Activated T-cell treated with anti-CD3 and anti-CD28 coated beads, Interleukin-2, amount 50 U/mL, for 24 hours (primary cell): ENCODE data around the gene NDFIP2.

Source experiments
- DNase-seq: peaks from one replicate; pipeline ENCODE4 v3.0.0-alpha.2; 2020
- H3K27ac Mint-ChIP-seq: 2 replicates; pipeline ENCODE4 v1.8.0; 2020; ENCODE audit warnings: mild to moderate bottlenecking, mixed read lengths
- H3K27me3 Mint-ChIP-seq: 2 replicates; pipeline ENCODE4 v1.8.0; 2020; ENCODE audit warnings: mixed read lengths
- H3K36me3 Mint-ChIP-seq: 2 replicates; pipeline ENCODE4 v1.8.0; 2020; ENCODE audit warnings: low read depth, mixed read lengths
- H3K4me1 Mint-ChIP-seq: 2 replicates; pipeline ENCODE4 v1.8.0; 2020; ENCODE audit warnings: low read depth, mixed read lengths
- H3K4me3 Mint-ChIP-seq: 2 replicates; pipeline ENCODE4 v1.8.0; 2020; ENCODE audit warnings: mild to moderate bottlenecking, moderate library complexity, mixed read lengths
- H3K9me3 Mint-ChIP-seq: 2 replicates; pipeline ENCODE4 v1.8.0; 2020; ENCODE audit warnings: mixed read lengths

Gene NDFIP2, protein sequence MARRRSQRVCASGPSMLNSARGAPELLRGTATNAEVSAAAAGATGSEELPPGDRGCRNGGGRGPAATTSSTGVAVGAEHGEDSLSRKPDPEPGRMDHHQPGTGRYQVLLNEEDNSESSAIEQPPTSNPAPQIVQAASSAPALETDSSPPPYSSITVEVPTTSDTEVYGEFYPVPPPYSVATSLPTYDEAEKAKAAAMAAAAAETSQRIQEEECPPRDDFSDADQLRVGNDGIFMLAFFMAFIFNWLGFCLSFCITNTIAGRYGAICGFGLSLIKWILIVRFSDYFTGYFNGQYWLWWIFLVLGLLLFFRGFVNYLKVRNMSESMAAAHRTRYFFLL

DNA sequence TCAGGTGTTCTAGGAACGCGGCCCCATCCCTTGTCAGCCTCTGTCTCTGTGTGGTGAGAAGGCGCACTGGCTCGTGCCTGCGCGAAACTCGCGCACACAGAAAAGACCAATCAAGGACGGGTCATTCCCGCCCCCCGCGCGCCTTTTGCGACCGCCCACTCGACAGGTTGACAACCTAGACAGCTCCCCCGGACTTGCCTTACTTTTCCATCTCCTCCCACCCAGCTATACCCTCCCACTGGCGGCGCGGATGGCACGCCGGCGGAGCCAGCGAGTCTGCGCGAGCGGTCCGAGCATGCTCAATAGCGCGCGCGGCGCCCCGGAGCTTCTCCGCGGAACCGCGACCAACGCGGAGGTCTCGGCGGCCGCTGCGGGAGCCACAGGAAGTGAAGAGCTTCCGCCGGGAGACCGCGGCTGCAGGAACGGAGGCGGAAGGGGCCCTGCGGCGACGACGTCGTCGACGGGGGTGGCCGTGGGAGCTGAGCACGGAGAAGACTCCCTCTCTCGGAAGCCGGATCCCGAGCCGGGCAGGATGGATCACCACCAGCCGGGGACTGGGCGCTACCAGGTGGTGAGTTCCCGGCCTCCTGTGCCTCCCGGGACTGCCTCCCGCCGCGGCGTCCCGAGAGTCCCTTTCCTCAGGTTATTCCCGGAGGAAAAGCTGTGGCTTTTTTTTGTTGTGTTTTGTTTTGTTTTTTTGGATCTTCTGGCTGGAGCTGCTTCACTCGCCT is at the start of gene NDFIP2:
NDFIP2 (plus strand) TSS at position 202 of the 731 bp plus-strand sequence; CDS start at position 251, 49 bp downstream.
- peak; percentile 95 for DNase-seq
- peaks cover 42% of the 10 kb centered on the region for H3K36me3 Mint-ChIP-seq
- H3K4me3 Mint-ChIP-seq: peak within 1 kb of the TSS; percentile 86
- H3K9me3 Mint-ChIP-seq: no peaks in the 10 kb centered on the region
- peak within 1 kb of the TSS; percentile 97 for H3K27ac Mint-ChIP-seq
- H3K4me1 Mint-ChIP-seq: peaks cover 68% of the 10 kb centered on the region
- no peaks in the 10 kb centered on the region for H3K27me3 Mint-ChIP-seq

- Mint-ChIP-seq H3K36me3 (no peaks in the 10 kb centered on the region), H3K9me3 (no peaks in the 10 kb centered on the region), H3K4me1 (peaks cover 39% of the 10 kb centered on the region), H3K4me3 (no peak overlapping the region), H3K27ac (no peak overlapping the region), H3K27me3 (no peaks in the 10 kb centered on the region)
- DNase-seq: no peak
Observed at GRCh38 chr13:79432086-79432485, 48.9 kb upstream of the NDFIP2 start.

DNA sequence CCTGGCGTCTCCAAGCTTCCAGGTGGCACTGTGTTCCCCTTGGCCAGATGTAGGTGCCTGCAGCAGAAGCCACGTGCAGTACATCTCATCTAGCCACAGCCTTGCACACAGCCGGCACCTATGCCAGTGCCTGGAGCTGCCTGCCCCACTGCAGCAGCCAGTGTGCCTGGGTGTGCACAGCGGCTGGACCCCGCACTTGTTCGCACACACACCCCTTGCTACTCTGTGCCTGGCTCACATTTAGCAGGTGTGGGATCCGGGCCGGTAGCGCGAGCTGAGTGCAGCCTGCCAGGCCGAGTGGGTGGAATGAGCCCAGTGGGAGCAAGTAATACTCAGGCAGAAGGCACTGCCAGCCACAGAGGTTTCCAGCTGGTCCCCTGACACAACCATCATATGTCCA is 48.0 kb upstream of the NDFIP2 start:
- DNase-seq: no peak
- Mint-ChIP-seq H3K36me3 (no peaks in the 10 kb centered on the region), H3K9me3 (no peaks in the 10 kb centered on the region), H3K27me3 (no peaks in the 10 kb centered on the region), H3K4me1 (peaks cover 35% of the 10 kb centered on the region), H3K27ac (no peak overlapping the region), H3K4me3 (no peak overlapping the region)

GRCh38 chr13:79434556-79434955 is 46.4 kb upstream of the NDFIP2 start:
- DNase-seq: no peak
- H3K9me3 Mint-ChIP-seq: no peaks in the 10 kb centered on the region

GRCh38 chr13:79435561-79435990 is 45.4 kb upstream of the NDFIP2 start:
- H3K27ac Mint-ChIP-seq: peak overlapping the region; percentile 24
- H3K4me3 Mint-ChIP-seq: no peak overlapping the region
- no peak for DNase-seq
- no peaks in the 10 kb centered on the region for H3K9me3 Mint-ChIP-seq
- no peaks in the 10 kb centered on the region for H3K27me3 Mint-ChIP-seq
- H3K4me1 Mint-ChIP-seq: peaks cover 18% of the 10 kb centered on the region
- no peaks in the 10 kb centered on the region for H3K36me3 Mint-ChIP-seq

More at GRCh38 chr13:79434556-79434955, 46.4 kb upstream of the NDFIP2 start:
- Mint-ChIP-seq H3K27me3 (no peaks in the 10 kb centered on the region), H3K4me3 (no peak overlapping the region), H3K27ac (no peak overlapping the region), H3K36me3 (no peaks in the 10 kb centered on the region), H3K4me1 (peaks cover 22% of the 10 kb centered on the region)

GRCh38 chr13:79439275-79439674 is 41.7 kb upstream of the NDFIP2 start:
- H3K36me3 Mint-ChIP-seq: no peaks in the 10 kb centered on the region
- no peak overlapping the region for H3K4me3 Mint-ChIP-seq
- no peaks in the 10 kb centered on the region for H3K9me3 Mint-ChIP-seq
- H3K27ac Mint-ChIP-seq: no peak overlapping the region
- no peaks in the 10 kb centered on the region for H3K27me3 Mint-ChIP-seq
- no peak for DNase-seq
- peaks cover 24% of the 10 kb centered on the region for H3K4me1 Mint-ChIP-seq

DNA sequence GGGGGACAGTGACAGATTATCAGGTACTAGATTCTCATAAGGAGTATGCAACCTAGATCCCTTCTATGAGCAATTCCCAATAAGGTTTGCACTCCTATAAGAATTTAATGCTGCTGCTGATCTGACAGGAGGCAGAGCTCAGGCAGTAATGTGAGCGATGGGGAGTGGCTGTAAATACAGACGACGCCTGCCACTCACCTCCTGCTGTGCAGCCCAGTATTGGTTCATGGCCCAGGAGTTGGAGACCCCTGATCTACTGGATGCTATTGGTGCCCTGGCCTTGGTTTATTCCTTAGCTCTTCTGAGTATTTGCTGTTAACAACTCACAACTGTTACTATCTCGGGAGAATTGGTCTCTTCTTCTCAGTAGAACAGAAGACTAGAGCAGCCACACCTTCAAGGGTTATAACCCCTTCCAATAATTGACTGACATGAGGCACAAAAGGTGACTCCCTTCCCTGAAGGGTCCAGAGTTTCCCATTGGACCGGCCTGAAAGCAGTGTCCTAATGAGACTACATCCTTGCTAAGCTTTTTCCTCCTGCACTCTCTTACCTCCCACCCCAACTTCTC is 39.9 kb upstream of the NDFIP2 start:
- H3K4me1 Mint-ChIP-seq: peaks cover 20% of the 10 kb centered on the region
- no peaks in the 10 kb centered on the region for H3K36me3 Mint-ChIP-seq
- DNase-seq: no peak
- H3K27me3 Mint-ChIP-seq: no peaks in the 10 kb centered on the region
- H3K27ac Mint-ChIP-seq: no peak overlapping the region
- no peak overlapping the region for H3K4me3 Mint-ChIP-seq
- H3K9me3 Mint-ChIP-seq: no peaks in the 10 kb centered on the region

- Mint-ChIP-seq H3K27ac (no peak overlapping the region), H3K27me3 (no peaks in the 10 kb centered on the region), H3K4me3 (no peak overlapping the region), H3K4me1 (peaks cover 31% of the 10 kb centered on the region), H3K36me3 (no peaks in the 10 kb centered on the region), H3K9me3 (no peaks in the 10 kb centered on the region)
- DNase-seq: no peak
Observed at GRCh38 chr13:79442221-79442620, 38.7 kb upstream of the NDFIP2 start.

GRCh38 chr13:79442706-79443105 is 38.2 kb upstream of the NDFIP2 start:
- H3K4me1 Mint-ChIP-seq: peaks cover 36% of the 10 kb centered on the region
- H3K27ac Mint-ChIP-seq: no peak overlapping the region
- H3K36me3 Mint-ChIP-seq: no peaks in the 10 kb centered on the region
- H3K4me3 Mint-ChIP-seq: no peak overlapping the region
- no peaks in the 10 kb centered on the region for H3K9me3 Mint-ChIP-seq
- no peaks in the 10 kb centered on the region for H3K27me3 Mint-ChIP-seq
- DNase-seq: no peak

DNA sequence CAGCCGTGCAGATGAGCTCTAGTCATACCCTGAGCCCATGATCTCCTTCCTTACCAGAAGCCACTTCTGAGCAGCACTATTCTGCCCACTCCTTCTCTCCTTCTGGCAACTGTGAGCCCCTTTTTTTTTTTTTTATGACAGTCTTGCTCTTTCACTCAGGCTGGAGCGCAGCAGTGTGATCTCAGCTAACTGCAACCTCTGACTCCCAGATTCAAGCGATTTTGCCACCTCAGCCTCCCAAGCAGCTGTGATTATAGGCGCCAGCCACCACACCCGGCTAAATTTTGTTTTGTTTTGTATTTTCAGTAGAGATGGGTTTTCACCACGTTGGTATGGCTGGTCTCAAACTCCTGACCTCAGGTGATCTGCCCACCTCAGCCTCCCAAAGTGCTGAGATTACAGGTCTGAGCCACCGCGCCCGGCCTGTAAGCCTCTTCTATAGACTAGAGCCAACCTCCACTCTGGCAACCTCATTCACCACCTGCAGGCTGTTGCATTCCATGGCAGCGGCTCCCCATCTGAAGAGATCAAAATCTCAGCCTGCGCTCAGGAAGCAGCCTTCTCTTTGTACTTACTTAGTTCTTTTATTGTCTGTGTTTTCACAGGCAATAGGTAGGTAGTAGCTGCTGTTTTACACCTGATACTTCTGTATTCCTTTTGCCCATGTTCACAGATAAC is 34.8 kb upstream of the NDFIP2 start:
- Mint-ChIP-seq H3K36me3 (no peaks in the 10 kb centered on the region), H3K4me3 (peak overlapping the region; percentile 50), H3K27me3 (no peaks in the 10 kb centered on the region), H3K27ac (peak overlapping the region; percentile 83), H3K4me1 (peaks cover 69% of the 10 kb centered on the region), H3K9me3 (no peaks in the 10 kb centered on the region)
- peak; percentile 39 for DNase-seq

DNA sequence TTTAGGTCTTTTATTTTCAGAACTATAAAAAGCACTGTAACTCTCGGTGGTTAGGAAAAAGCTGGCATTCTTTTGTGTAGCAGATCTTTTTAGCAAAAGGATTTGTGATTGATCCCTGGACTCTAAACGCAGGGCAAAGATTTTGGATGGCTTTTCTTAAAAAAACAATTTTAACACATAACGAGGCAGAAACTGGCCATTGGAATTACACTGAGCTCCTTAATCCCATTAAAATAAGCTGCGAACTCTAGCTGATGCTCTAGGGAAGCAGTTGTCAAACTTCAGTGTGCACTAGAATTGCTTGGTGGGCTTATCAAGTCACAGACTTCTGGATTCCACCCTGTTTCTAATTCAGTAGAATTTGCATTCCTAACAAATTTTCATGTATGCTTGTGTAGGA is 33.8 kb upstream of the NDFIP2 start:
- H3K36me3 Mint-ChIP-seq: no peaks in the 10 kb centered on the region
- peaks cover 79% of the 10 kb centered on the region for H3K4me1 Mint-ChIP-seq
- no peaks in the 10 kb centered on the region for H3K9me3 Mint-ChIP-seq
- no peak overlapping the region for H3K4me3 Mint-ChIP-seq
- no peak for DNase-seq
- H3K27ac Mint-ChIP-seq: no peak overlapping the region
- H3K27me3 Mint-ChIP-seq: no peaks in the 10 kb centered on the region

DNA sequence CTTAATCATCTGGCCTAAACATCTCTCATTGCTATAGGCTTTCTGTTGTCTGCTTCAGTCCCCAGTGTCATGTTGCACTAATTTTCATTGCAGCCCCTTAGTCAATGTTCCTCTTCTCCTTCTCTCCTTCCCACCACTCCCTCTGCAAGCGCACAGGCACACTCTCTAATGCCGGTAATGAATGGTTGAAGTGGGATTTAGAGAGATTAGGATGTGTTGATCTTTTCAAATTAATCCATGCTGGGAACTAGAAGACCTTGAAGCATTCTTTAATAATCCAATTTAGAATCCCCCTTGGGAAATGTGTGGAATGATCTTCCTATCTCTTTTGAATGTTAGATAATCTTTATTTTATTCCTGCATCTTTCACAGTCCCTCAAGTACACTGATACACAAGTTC is 33.2 kb upstream of the NDFIP2 start:
- Mint-ChIP-seq H3K27me3 (no peaks in the 10 kb centered on the region), H3K4me1 (peaks cover 84% of the 10 kb centered on the region), H3K9me3 (no peaks in the 10 kb centered on the region), H3K4me3 (no peak overlapping the region), H3K36me3 (no peaks in the 10 kb centered on the region), H3K27ac (no peak overlapping the region)
- no peak for DNase-seq

GRCh38 chr13:79448413-79448812 is 32.5 kb upstream of the NDFIP2 start:
- Mint-ChIP-seq H3K4me1 (peaks cover 84% of the 10 kb centered on the region), H3K27me3 (no peaks in the 10 kb centered on the region), H3K27ac (peak overlapping the region; percentile 35), H3K9me3 (no peaks in the 10 kb centered on the region), H3K4me3 (no peak overlapping the region), H3K36me3 (no peaks in the 10 kb centered on the region)
- DNase-seq: no peak

- no peak for DNase-seq
- peaks cover 88% of the 10 kb centered on the region for H3K4me1 Mint-ChIP-seq
- no peaks in the 10 kb centered on the region for H3K27me3 Mint-ChIP-seq
- H3K27ac Mint-ChIP-seq: peak overlapping the region; percentile 85
- peak overlapping the region; percentile 8 for H3K4me3 Mint-ChIP-seq
- H3K9me3 Mint-ChIP-seq: no peaks in the 10 kb centered on the region
- no peaks in the 10 kb centered on the region for H3K36me3 Mint-ChIP-seq
Observed at GRCh38 chr13:79450110-79450509, 30.8 kb upstream of the NDFIP2 start.
